Smooth muscle cell (in vitro differentiated cells): ENCODE data around the gene RFXAP. TPM values are rescaled to one million over a fixed set of nuclear protein-coding genes. Genes with fewer than 3 reads are reported as not detected.
A peak's percentile ranks its signal among the peaks of the same experiment; 100 is the strongest.

Experiments
- DNase-seq: peaks from one replicate; lab custom pipeline; 2025; ENCODE audit not compliant: unreplicated experiment; lab: John Stamatoyannopoulos, UW
- H2AFZ ChIP-seq: fragments of 200-600 bp; sonication (generic); 2 replicates; pipeline ENCODE4 v1.6.0; 2016; ENCODE audit warnings: antibody characterized with exemption, low read depth, mild to moderate bottlenecking
- H3F3A ChIP-seq: fragments of 200-600 bp; sonication (generic); 2 replicates; pipeline ENCODE4 v1.6.0; 2017; ENCODE audit warnings: antibody characterized with exemption, low read depth
- H3K27ac ChIP-seq: fragments of 200-600 bp; sonication (generic); 2 replicates; pipeline ENCODE4 v1.5.1; 2016; ENCODE audit warnings: low read depth, mild to moderate bottlenecking
- H3K27me3 ChIP-seq: fragments of 200-600 bp; sonication (generic); 2 replicates; pipeline ENCODE4 v1.6.1; 2016; ENCODE audit warnings: low read depth, mild to moderate bottlenecking
- H3K36me3 ChIP-seq: fragments of 200-600 bp; sonication (generic); 2 replicates; pipeline ENCODE4 v1.5.1; 2016; ENCODE audit warnings: low read depth
- H3K4me1 ChIP-seq: fragments of 200-600 bp; sonication (generic); 2 replicates; pipeline ENCODE4 v1.5.1; 2016; ENCODE audit warnings: low read depth
- H3K4me2 ChIP-seq: fragments of 200-600 bp; sonication (generic); 2 replicates; pipeline ENCODE4 v1.6.0; 2016; ENCODE audit warnings: mild to moderate bottlenecking
- H3K4me3 ChIP-seq: fragments of 200-600 bp; sonication (generic); 2 replicates; pipeline ENCODE4 v1.5.1; 2016; ENCODE audit warnings: mild to moderate bottlenecking
- H3K79me2 ChIP-seq: fragments of 200-600 bp; sonication (generic); 2 replicates; pipeline ENCODE4 v1.6.0; 2016; ENCODE audit warnings: low read depth, mild to moderate bottlenecking
- H3K9ac ChIP-seq: fragments of 200-600 bp; sonication (generic); 2 replicates; pipeline ENCODE4 v1.6.0; 2016; ENCODE audit warnings: low read depth
- H3K9me3 ChIP-seq: fragments of 200-600 bp; sonication (generic); replicated peaks from 2 replicates; pipeline ENCODE4 v1.5.1; 2016; ENCODE audit warnings: low read depth
- H4K20me1 ChIP-seq: fragments of 200-600 bp; sonication (generic); 2 replicates; pipeline ENCODE4 v1.6.0; 2016; ENCODE audit warnings: low read depth
- CTCF ChIP-seq: fragments of 200-600 bp; sonication (generic); IDR thresholded peaks from 2 replicates; pipeline ENCODE4 v1.5.1; 2017; ENCODE audit warnings: borderline replicate concordance, mild to moderate bottlenecking, antibody characterized with exemption; ENCODE audit not compliant: insufficient read depth, poor library complexity, severe bottlenecking
- WGBS: methylation state at CpG from one replicate; pipeline ENCODE4 v1.1.7; 2016; ENCODE audit warnings: low lambda C conversion rate; 5-methylcytosine and 5-hydroxymethylcytosine counted together
- polyA plus RNA-seq: library from polyadenylated mRNA; unstranded; fragments of >200 nt; fragmentation: Nextera tagmentation; extraction: Ambion mirVana; gene quantifications from 2 replicates; pipeline ENCODE4 v1.2.1, GENCODE V29; 2016
- total RNA-seq: library from RNA; depleted of rRNA; stranded (reverse); fragments of >200 nt; gene quantifications from 2 replicates; pipeline ENCODE4 v1.2.3, GENCODE V29; 2014

Gene RFXAP
- total and polyA plus RNA-seq, 2 experiments from 2014 or later: 0.81 to 2.9 TPM

- Histone ChIP-seq H3K4me2 (no peak overlapping the region), H3K4me3 (no peak overlapping the region), H3K27ac (no peak overlapping the region), H3K9ac (no peak overlapping the region), H3K4me1 (no peaks in the 10 kb centered on the region), H3F3A (peaks cover 3% of the 10 kb centered on the region), H3K79me2 (no peaks in the 10 kb centered on the region), H4K20me1 (no peaks in the 10 kb centered on the region), H3K27me3 (no peaks in the 10 kb centered on the region), H2AFZ (no peak overlapping the region), H3K9me3 (no peaks in the 10 kb centered on the region), H3K36me3 (no peaks in the 10 kb centered on the region)
- no peak for DNase-seq
- TF ChIP-seq CTCF: peak; percentile 20
- WGBS: 83% methylated on average over 5 of the region's 5 CpGs
Observed at GRCh38 chr13:36841391-36841790, 22.4 kb downstream of the RFXAP start.

- Histone ChIP-seq H3K9me3 (no peaks in the 10 kb centered on the region), H3K4me1 (no peaks in the 10 kb centered on the region), H3K27ac (no peak overlapping the region), H3K79me2 (no peaks in the 10 kb centered on the region), H3K9ac (no peak overlapping the region), H3K27me3 (no peaks in the 10 kb centered on the region), H4K20me1 (no peaks in the 10 kb centered on the region), H3K4me3 (no peak overlapping the region), H2AFZ (no peak overlapping the region), H3K4me2 (no peak overlapping the region), H3K36me3 (peaks cover 3% of the 10 kb centered on the region), H3F3A (no peaks in the 10 kb centered on the region)
- 85% methylated on average over 9 of the region's 9 CpGs for WGBS
- DNase-seq: no peak
- TF ChIP-seq CTCF: no peak
Observed at GRCh38 chr13:36847606-36848005, 28.6 kb downstream of the RFXAP start.

GRCh38 chr13:36848199-36848982 lies 29.4 kb downstream of the RFXAP start:
- WGBS: 74% methylated on average over 6 of the region's 6 CpGs
- Histone ChIP-seq H3K4me2 (no peak overlapping the region), H3K9ac (no peak overlapping the region), H3K27me3 (no peaks in the 10 kb centered on the region), H3K79me2 (no peaks in the 10 kb centered on the region), H3K9me3 (no peaks in the 10 kb centered on the region), H3F3A (no peaks in the 10 kb centered on the region), H4K20me1 (no peaks in the 10 kb centered on the region), H3K4me1 (no peaks in the 10 kb centered on the region), H2AFZ (no peak overlapping the region), H3K36me3 (peaks cover 3% of the 10 kb centered on the region), H3K4me3 (no peak overlapping the region), H3K27ac (no peak overlapping the region)
- DNase-seq: no peak
- peak; percentile 12 for TF ChIP-seq CTCF

- Histone ChIP-seq H3K27ac (no peak overlapping the region), H3K4me1 (no peaks in the 10 kb centered on the region), H3K4me2 (no peak overlapping the region), H3K9me3 (no peaks in the 10 kb centered on the region), H3K27me3 (no peaks in the 10 kb centered on the region), H3F3A (no peaks in the 10 kb centered on the region), H2AFZ (no peak overlapping the region), H3K9ac (no peak overlapping the region), H3K79me2 (no peaks in the 10 kb centered on the region), H3K4me3 (no peak overlapping the region), H3K36me3 (peaks cover 3% of the 10 kb centered on the region), H4K20me1 (no peaks in the 10 kb centered on the region)
- TF ChIP-seq CTCF: peak; percentile 4
- whole genome bisulfite sequencing: 93% methylated on average over 13 of the region's 13 CpGs
- DNase-seq: no peak
Observed at GRCh38 chr13:36850790-36851438, 31.9 kb downstream of the RFXAP start.
